H1 (cell line): ENCODE results near the gene SEC24B. TPM values are rescaled to one million over a fixed set of nuclear protein-coding genes. Genes with fewer than 3 reads are reported as not detected.

ENCODE experiments used
- CTCF ChIA-PET: fragments of 300-600 bp; sonication (Branson Sonifier 250); formaldehyde crosslinking; loops from one replicate; lab custom pipeline; 2021; ENCODE audit not compliant: partially characterized antibody; lab: Charles Lee
- POLR2A ChIA-PET: fragments of 300-600 bp; sonication (Branson Sonifier 250); formaldehyde crosslinking; loops from one replicate; lab custom pipeline; 2021; ENCODE audit warnings: inconsistent platforms; ENCODE audit not compliant: partially characterized antibody; lab: Charles Lee
- DNase-seq, 2 experiments: peaks; one replicate each; pipeline versions ENCODE4 v3.0.0 to v3.0.0-alpha.2; 2010 to 2022; ENCODE audit warnings: low spot score in 2 of 2, low read depth in 1 of 2, mixed read lengths in 1 of 2
- FAIRE-seq: peaks from 2 replicates; lab custom pipeline; 2011; peaks lifted over from hg19 to GRCh38; lab: Jason Lieb, UNC
- H2AFZ ChIP-seq: 2 replicates; pipeline ENCODE4 v1.8.1; 2012; ENCODE audit warnings: low read length, inconsistent platforms
- H2AK5ac ChIP-seq: 2 replicates; pipeline ENCODE4 v1.6.1; 2013; ENCODE audit warnings: low read depth, low read length
- H2BK120ac ChIP-seq: replicated peaks from 2 replicates; pipeline ENCODE3; 2013; ENCODE audit warnings: low read depth, low read length, inconsistent platforms
- H2BK12ac ChIP-seq: 2 replicates; pipeline ENCODE4 v1.6.1; 2013; ENCODE audit warnings: low read depth, low read length
- H2BK15ac ChIP-seq: 2 replicates; pipeline ENCODE4 v1.6.1; 2013; ENCODE audit warnings: low read length
- H2BK20ac ChIP-seq: 2 replicates; pipeline ENCODE4 v1.6.1; 2013; ENCODE audit warnings: low read length
- H2BK5ac ChIP-seq: 2 replicates; pipeline ENCODE4 v1.6.1; 2013; ENCODE audit warnings: low read depth, low read length
- H3K14ac ChIP-seq: 2 replicates; pipeline ENCODE4 v1.6.1; 2013; ENCODE audit warnings: inconsistent platforms; ENCODE audit not compliant: insufficient read length
- H3K18ac ChIP-seq: 2 replicates; pipeline ENCODE4 v1.6.1; 2013; ENCODE audit warnings: low read length; ENCODE audit errors: extremely low read depth
- H3K23ac ChIP-seq: 2 replicates; pipeline ENCODE4 v1.6.1; 2013; ENCODE audit warnings: inconsistent platforms; ENCODE audit not compliant: insufficient read length
- H3K23me2 ChIP-seq: 2 replicates; pipeline ENCODE4 v1.6.1; 2013; ENCODE audit warnings: low read depth, low read length
- H3K27ac ChIP-seq: 2 replicates; pipeline ENCODE4 v1.6.1; 2011; ENCODE audit warnings: low read depth, low read length, inconsistent platforms
- H3K27me3 ChIP-seq, 4 experiments: replicated peaks in 1 of 4; 1 replicate in 1 of 4; 2 replicates in 3 of 4; pipeline versions ENCODE4 v1.6.1 to v1.8.1; 2011 to 2013; ENCODE audit warnings: low read length in 3 of 4, mild to moderate bottlenecking in 3 of 4, inconsistent platforms in 2 of 4, mixed read lengths in 2 of 4, moderate library complexity in 1 of 4; ENCODE audit not compliant: control insufficient read depth in 3 of 4, insufficient read depth in 3 of 4; ENCODE audit errors: extremely low read depth in 1 of 4
- H3K36me3 ChIP-seq, 4 experiments: 2 replicates each; pipeline versions ENCODE4 v1.6.1 to v1.8.1; 2011 to 2013; ENCODE audit warnings: mild to moderate bottlenecking in 4 of 4, low read length in 3 of 4, moderate library complexity in 2 of 4, control low read depth in 1 of 4, inconsistent platforms in 1 of 4; ENCODE audit not compliant: insufficient read depth in 4 of 4, control insufficient read depth in 2 of 4
- H3K4ac ChIP-seq: replicated peaks from 2 replicates; pipeline ENCODE3; 2013; ENCODE audit warnings: low read length, low read depth, mixed read lengths, inconsistent platforms; ENCODE audit not compliant: insufficient read length
- H3K4me1 ChIP-seq, 4 experiments: replicated peaks in 1 of 4; 1 replicate in 1 of 4; 2 replicates in 3 of 4; pipeline versions ENCODE4 v1.6.1 to v1.8.1; 2011 to 2013; ENCODE audit warnings: low read length in 3 of 4, inconsistent platforms in 2 of 4, mixed read lengths in 1 of 4; ENCODE audit not compliant: insufficient read depth in 4 of 4, control insufficient read depth in 3 of 4
- H3K4me2 ChIP-seq, 2 experiments: 2 replicates each; pipeline versions ENCODE4 v1.6.1 to v1.8.1; 2011 to 2013; ENCODE audit warnings: low read depth in 2 of 2, low read length in 2 of 2, control low read depth in 1 of 2, inconsistent platforms in 1 of 2, mild to moderate bottlenecking in 1 of 2; ENCODE audit not compliant: insufficient read depth in 1 of 2
- H3K4me3 ChIP-seq, 4 experiments: fragments of 200-600, 300-600 bp in 1 of 4; sonication (generic), shearing (Covaris generic), sonication (Bioruptor Twin) in 1 of 4; 2 replicates each; pipeline versions ENCODE4 v1.5.1 to v1.8.1; 2011 to 2016; ENCODE audit warnings: low read length in 4 of 4, low read depth in 3 of 4, control low read depth in 2 of 4, inconsistent platforms in 2 of 4, mild to moderate bottlenecking in 2 of 4, mixed read lengths in 1 of 4, moderate library complexity in 1 of 4; ENCODE audit not compliant: insufficient read depth in 2 of 4; ENCODE audit errors: extremely low read depth in 1 of 4
- H3K56ac ChIP-seq: replicated peaks from 2 replicates; pipeline ENCODE3; 2013; ENCODE audit warnings: low read depth, mild to moderate bottlenecking, mixed read lengths, low read length, inconsistent platforms; ENCODE audit not compliant: insufficient read length
- H3K79me1 ChIP-seq: 2 replicates; pipeline ENCODE4 v1.6.1; 2013; ENCODE audit warnings: low read depth, low read length, control low read depth
- H3K79me2 ChIP-seq, 2 experiments: 2 replicates each; pipeline versions ENCODE4 v1.6.1 to v1.8.1; 2012 to 2013; ENCODE audit warnings: low read length in 2 of 2, mild to moderate bottlenecking in 2 of 2, inconsistent platforms in 1 of 2; ENCODE audit not compliant: insufficient read depth in 2 of 2, control insufficient read depth in 1 of 2
- H3K9ac ChIP-seq, 4 experiments: replicated peaks in 1 of 4; 1 replicate in 1 of 4; 2 replicates in 3 of 4; pipeline versions ENCODE4 v1.6.1 to v1.8.1; 2011 to 2013; ENCODE audit warnings: low read depth in 3 of 4, low read length in 3 of 4, control low read depth in 2 of 4, mild to moderate bottlenecking in 2 of 4, moderate library complexity in 2 of 4, inconsistent platforms in 1 of 4; ENCODE audit errors: extremely low read depth in 1 of 4
- H3K9me3 ChIP-seq, 2 experiments: 2 replicates each; pipeline versions ENCODE4 v1.6.1 to v1.8.1; 2012 to 2013; ENCODE audit warnings: mild to moderate bottlenecking in 2 of 2, moderate library complexity in 2 of 2, control low read depth in 1 of 2, inconsistent platforms in 1 of 2, low read depth in 1 of 2, low read length in 1 of 2, mixed read lengths in 1 of 2; ENCODE audit not compliant: insufficient read depth in 2 of 2
- H4K20me1 ChIP-seq, 2 experiments: replicated peaks in 1 of 2; 2 replicates each; pipeline versions ENCODE3 to v1.8.1; 2011 to 2013; ENCODE audit warnings: inconsistent platforms in 2 of 2, low read length in 2 of 2, mild to moderate bottlenecking in 1 of 2; ENCODE audit not compliant: insufficient read depth in 2 of 2, control insufficient read depth in 1 of 2
- H4K5ac ChIP-seq: 2 replicates; pipeline ENCODE4 v1.6.1; 2013; ENCODE audit warnings: low read length, low read depth, mixed read lengths, inconsistent platforms; ENCODE audit not compliant: insufficient read length
- H4K8ac ChIP-seq: 2 replicates; pipeline ENCODE4 v1.8.0; 2013; ENCODE audit warnings: mild to moderate bottlenecking, moderate library complexity, low read length, inconsistent platforms; ENCODE audit not compliant: insufficient read depth; ENCODE audit errors: extremely low read depth
- H4K91ac ChIP-seq: replicated peaks from 2 replicates; pipeline ENCODE3; 2013; ENCODE audit warnings: low read length, mixed read lengths, inconsistent platforms; ENCODE audit not compliant: insufficient read length
- ATF3 ChIP-seq: IDR thresholded peaks from 2 replicates; pipeline ENCODE4 v1.6.1; 2011; ENCODE audit warnings: low read depth, mild to moderate bottlenecking, low read length; ENCODE audit not compliant: insufficient read depth
- KDM5A ChIP-seq: fragments of 200-600 bp; IDR thresholded peaks from 2 replicates; pipeline ENCODE4 v1.7.1; 2012; ENCODE audit warnings: mild to moderate bottlenecking, low read length, inconsistent platforms, mixed read lengths
- SIRT6 ChIP-seq: IDR thresholded peaks from one replicate; pipeline ENCODE4 v1.7.1; 2012; ENCODE audit warnings: low read length, inconsistent platforms
- TAF1 ChIP-seq: IDR thresholded peaks from 2 replicates; pipeline ENCODE4 v1.6.1; 2011; ENCODE audit warnings: mild to moderate bottlenecking, low read depth, low read length
- WGBS, 2 experiments: shearing (Covaris generic) in 1 of 2; methylation state at CpG; one replicate each; pipeline versions ENCODE4 v1.1.6 to v1.1.7; 2013 to 2015; ENCODE audit warnings: low lambda C conversion rate in 2 of 2, mixed read lengths in 2 of 2, inconsistent platforms in 1 of 2, low coverage in 1 of 2, missing lambda C conversion rate in 1 of 2; ENCODE audit not compliant: insufficient replicate concordance in 2 of 2, insufficient coverage in 1 of 2, insufficient read length in 1 of 2; ENCODE audit errors: extremely low coverage in 1 of 2, missing lambda C conversion rate in 1 of 2; 5-methylcytosine and 5-hydroxymethylcytosine counted together
- polyA plus RNA-seq, 7 experiments: library from polyadenylated mRNA; depleted of rRNA in 3 of 7; stranded (reverse) in 5 of 7; unstranded in 2 of 7; fragments of >200 nt in 5 of 7; fragments of 200-250 nt in 2 of 7; gene quantifications; 1 replicate in 5 of 7; 2 replicates in 1 of 7; 4 replicates in 1 of 7; pipeline versions ENCODE4 v1.2.1 to v1.2.3, GENCODE V29; 2011 to 2013; ENCODE audit warnings: missing spikeins in 2 of 7, mixed read lengths in 2 of 7
- total RNA-seq: library from RNA; stranded (reverse); fragmentation: NEBNext Ultra II Directional; extraction: Animal tissue kit (Norgen Biotek cat#: 25700); gene quantifications from 2 replicates; pipeline ENCODE4 v1.2.1, GENCODE V29; 2021

Gene SEC24B
- total and polyA plus RNA-seq, 2 of the 8 experiments (the other 6 are each of a cell fraction or from before 2014, with no cell fraction given), result 25.6 to 30.9 TPM

GRCh38 chr4:109553130-109553529 is 119.5 kb downstream of the SEC24B start:
- no peak overlapping the region for H4K8ac ChIP-seq

More at GRCh38 chr4:109553130-109553529, 119.5 kb downstream of the SEC24B start:
- H3K4me3 ChIP-seq, result no peak overlapping the region
- FAIRE-seq (no peak), DNase-seq (no peak)
- H2BK120ac ChIP-seq, result no peak overlapping the region
- H3K79me1 ChIP-seq, result no peaks in the 10 kb centered on the region
- no peaks in the 10 kb centered on the region for H3K23me2 ChIP-seq
- peaks cover 2 to 9% of the 10 kb centered on the region in 2 experiments; a peak in 1 of 4 replicates for H3K9me3 ChIP-seq
- H2AFZ ChIP-seq, result no peak overlapping the region
- H3K36me3 ChIP-seq, result no peaks in the 10 kb centered on the region; a peak in 1 of 8 replicates
- no peak overlapping the region for H2AK5ac ChIP-seq
- H3K27ac ChIP-seq, result no peak overlapping the region
- H3K9ac ChIP-seq, result no peak overlapping the region
- H3K4ac ChIP-seq, result no peak overlapping the region
- H3K4me2 ChIP-seq, result no peak overlapping the region
- H3K18ac ChIP-seq, result no peak overlapping the region
- no peak overlapping the region for H4K5ac ChIP-seq
- H3K4me1 ChIP-seq, result no peaks in the 10 kb centered on the region
- ChIA-PET POLR2A (interaction anchor here (1.2 kb wide), 1 partner anchor 10 kb away, joined by 3 read pairs; no protein-coding TSS in a partner anchor), CTCF (interaction anchor here (1.3 kb wide), 1 partner anchor 11 kb away, joined by 3 read pairs; no protein-coding TSS in a partner anchor)
- H3K14ac ChIP-seq, result no peak overlapping the region
- H3K56ac ChIP-seq, result no peak overlapping the region
- TF ChIP-seq ATF3, result no peak
- no peak for TF ChIP-seq TAF1
- no peak for TF ChIP-seq SIRT6
- no peak for TF ChIP-seq KDM5A
- 75% methylated on average over 2 of the region's 2 CpGs; no CpG with 5 or more reads in 1 of the 2 experiments for WGBS, 2 experiments
- H2BK5ac ChIP-seq, result no peak overlapping the region
- H4K20me1 ChIP-seq, result no peaks in the 10 kb centered on the region
- no peak overlapping the region for H2BK20ac ChIP-seq
- no peak overlapping the region for H2BK15ac ChIP-seq
- no peaks in the 10 kb centered on the region for H3K79me2 ChIP-seq
- no peaks in the 10 kb centered on the region for H3K27me3 ChIP-seq
- no peak overlapping the region for H4K91ac ChIP-seq
- no peak overlapping the region for H3K23ac ChIP-seq
- no peak overlapping the region for H2BK12ac ChIP-seq
